Activated naive CD4-positive, alpha-beta T cell treated with anti-CD3 and anti-CD28 coated beads, Interleukin-2, amount 10 ng/mL, durations not matched to agents 7 days and 5 days (primary cell): Measurements from ENCODE around the gene TRIM67.

ENCODE experiments used
- CTCF ChIA-PET: fragments of 350-600 bp; sonication (Branson Sonifier 250); formaldehyde crosslinking; loops from one replicate; lab custom pipeline; 2021; ENCODE audit warnings: antibody characterized with exemption; lab: Charles Lee
- DNase-seq: peaks from one replicate; pipeline ENCODE4 v3.0.0-alpha.2; 2020
- H3K27ac Mint-ChIP-seq: one replicate; pipeline ENCODE4 v1.8.0; 2021; ENCODE audit warnings: mild to moderate bottlenecking, moderate library complexity, mixed read lengths
- H3K27me3 Mint-ChIP-seq: one replicate; pipeline ENCODE4 v1.8.0; 2021; ENCODE audit warnings: mild to moderate bottlenecking, mixed read lengths
- H3K36me3 Mint-ChIP-seq: one replicate; pipeline ENCODE4 v1.8.0; 2021; ENCODE audit warnings: mixed read lengths
- H3K4me1 Mint-ChIP-seq: one replicate; pipeline ENCODE4 v1.8.0; 2021; ENCODE audit warnings: mixed read lengths
- H3K4me3 Mint-ChIP-seq: one replicate; pipeline ENCODE4 v1.8.0; 2021; ENCODE audit warnings: mild to moderate bottlenecking, moderate library complexity, mixed read lengths
- H3K9me3 Mint-ChIP-seq: one replicate; pipeline ENCODE4 v1.8.0; 2021; ENCODE audit warnings: mixed read lengths

Gene TRIM67

GRCh38 chr1:231264642-231265041, 102.8 kb downstream of the TRIM67 start:
- H3K27ac Mint-ChIP-seq: no peak overlapping the region
- peaks cover 6% of the 10 kb centered on the region for H3K9me3 Mint-ChIP-seq
- no peak overlapping the region for H3K4me3 Mint-ChIP-seq
- H3K36me3 Mint-ChIP-seq: peaks cover 73% of the 10 kb centered on the region
- DNase-seq: no peak
- H3K4me1 Mint-ChIP-seq: no peaks in the 10 kb centered on the region
- CTCF ChIA-PET: no interaction called here
- no peaks in the 10 kb centered on the region for H3K27me3 Mint-ChIP-seq

- CTCF ChIA-PET: no interaction called here
- H3K27me3 Mint-ChIP-seq: no peaks in the 10 kb centered on the region
- peaks cover 73% of the 10 kb centered on the region for H3K36me3 Mint-ChIP-seq
- H3K27ac Mint-ChIP-seq: no peak overlapping the region
- no peak for DNase-seq
- no peak overlapping the region for H3K4me3 Mint-ChIP-seq
- peaks cover 3% of the 10 kb centered on the region for H3K4me1 Mint-ChIP-seq
- H3K9me3 Mint-ChIP-seq: peaks cover under 1% of the 10 kb centered on the region
Observed at GRCh38 chr1:231265379-231265778, 103.5 kb downstream of the TRIM67 start.

GRCh38 chr1:231266811-231267322, 105.0 kb downstream of the TRIM67 start:
- peaks cover 71% of the 10 kb centered on the region for H3K36me3 Mint-ChIP-seq
- CTCF ChIA-PET: no interaction called here

More at GRCh38 chr1:231266811-231267322, 105.0 kb downstream of the TRIM67 start:
- Mint-ChIP-seq H3K4me1 (peaks cover 17% of the 10 kb centered on the region), H3K9me3 (no peaks in the 10 kb centered on the region), H3K4me3 (no peak overlapping the region), H3K27me3 (no peaks in the 10 kb centered on the region), H3K27ac (no peak overlapping the region)
- no peak for DNase-seq
